Immature natural killer cell (primary cell): ENCODE results near the gene ALKBH3. TPM values are rescaled to one million over a fixed set of nuclear protein-coding genes. Genes with fewer than 3 reads are reported as not detected.

ENCODE experiments used
- DNase-seq, 3 donors: peaks; one replicate each; pipeline ENCODE4 v3.0.0; 2022; ENCODE audit warnings: mixed read lengths in 1 of 3
- H3K27ac Mint-ChIP-seq, 6 donors: one replicate each; pipeline ENCODE4 v1.8.0; 2020; ENCODE audit warnings: mixed read lengths in 6 of 6, mild to moderate bottlenecking in 5 of 6, inconsistent platforms in 4 of 6, moderate library complexity in 3 of 6
- H3K27me3 Mint-ChIP-seq, 3 donors: one replicate each; pipeline ENCODE4 v1.8.0; 2020 to 2021; ENCODE audit warnings: low read depth in 3 of 3, mild to moderate bottlenecking in 3 of 3, mixed read lengths in 3 of 3, moderate library complexity in 3 of 3, inconsistent platforms in 1 of 3
- H3K36me3 Mint-ChIP-seq, 3 donors: one replicate each; pipeline ENCODE4 v1.8.0; 2020; ENCODE audit warnings: mixed read lengths in 3 of 3, inconsistent platforms in 2 of 3, mild to moderate bottlenecking in 2 of 3
- H3K4me1 Mint-ChIP-seq, 2 donors: one replicate each; pipeline ENCODE4 v1.8.0; 2020; ENCODE audit warnings: inconsistent platforms in 2 of 2, mild to moderate bottlenecking in 2 of 2, mixed read lengths in 2 of 2, moderate library complexity in 1 of 2
- H3K4me3 Mint-ChIP-seq, 5 donors: one replicate each; pipeline ENCODE4 v1.8.0; 2020; ENCODE audit warnings: mild to moderate bottlenecking in 5 of 5, mixed read lengths in 5 of 5, inconsistent platforms in 3 of 5, moderate library complexity in 3 of 5
- H3K9me3 Mint-ChIP-seq, 6 donors: one replicate each; pipeline ENCODE4 v1.8.0; 2020; ENCODE audit warnings: mild to moderate bottlenecking in 6 of 6, mixed read lengths in 6 of 6, inconsistent platforms in 4 of 6, moderate library complexity in 3 of 6
- polyA plus RNA-seq, 3 donors: library from polyadenylated mRNA; unstranded; fragments of 300-500 nt; fragmentation: Illumina TruSeq; gene quantifications; one replicate each; pipeline ENCODE4 v1.2.3, GENCODE V29; 2021

ALKBH3 gene
- polyA plus RNA-seq, 3 donors from 2014 or later, result 40.0 to 89.3 (median 49.5) TPM

GRCh38 chr11:43955381-43956118 lies 74.9 kb downstream of the ALKBH3 start:
- H3K36me3 Mint-ChIP-seq, result no peaks in the 10 kb centered on the region
- H3K9me3 Mint-ChIP-seq, result peaks cover 0 to 2% (median 0%) of the 10 kb centered on the region in 6 donors
- H3K27ac Mint-ChIP-seq, result no peak overlapping the region
- H3K4me1 Mint-ChIP-seq, result no peaks in the 10 kb centered on the region
- no peak overlapping the region for H3K4me3 Mint-ChIP-seq
- DNase-seq, result no peak
- peaks cover 5 to 11% (median 10%) of the 10 kb centered on the region in 3 donors for H3K27me3 Mint-ChIP-seq

GRCh38 chr11:43957571-43957970 lies 76.9 kb downstream of the ALKBH3 start:
- H3K4me1 Mint-ChIP-seq, result no peaks in the 10 kb centered on the region
- no peaks in the 10 kb centered on the region for H3K36me3 Mint-ChIP-seq
- peaks cover 3 to 11% (median 8%) of the 10 kb centered on the region in 3 donors for H3K27me3 Mint-ChIP-seq
- no peak overlapping the region for H3K4me3 Mint-ChIP-seq
- no peak for DNase-seq
- H3K9me3 Mint-ChIP-seq, result peaks cover 0 to 2% (median 0%) of the 10 kb centered on the region in 6 donors
- no peak overlapping the region for H3K27ac Mint-ChIP-seq

GRCh38 chr11:43959321-43959995 lies 78.8 kb downstream of the ALKBH3 start:
- no peak overlapping the region for H3K27ac Mint-ChIP-seq
- H3K4me3 Mint-ChIP-seq, result no peak overlapping the region
- peaks cover 3 to 14% (median 11%) of the 10 kb centered on the region in 3 donors for H3K27me3 Mint-ChIP-seq

GRCh38 chr11:43962383-43963278 lies 82.0 kb downstream of the ALKBH3 start:
- Mint-ChIP-seq H3K4me3 (no peak overlapping the region), H3K27ac (no peak overlapping the region), H3K4me1 (no peaks in the 10 kb centered on the region), H3K36me3 (no peaks in the 10 kb centered on the region), H3K27me3 (peaks cover 0 to 16% (median 12%) of the 10 kb centered on the region in 3 donors), H3K9me3 (no peaks in the 10 kb centered on the region)
- no peak for DNase-seq

More at GRCh38 chr11:43959321-43959995, 78.8 kb downstream of the ALKBH3 start:
- Mint-ChIP-seq H3K9me3 (no peaks in the 10 kb centered on the region), H3K36me3 (no peaks in the 10 kb centered on the region), H3K4me1 (no peaks in the 10 kb centered on the region)
- no peak for DNase-seq

- no peak overlapping the region for H3K4me3 Mint-ChIP-seq
- no peak for DNase-seq
- H3K36me3 Mint-ChIP-seq, result no peaks in the 10 kb centered on the region
- H3K4me1 Mint-ChIP-seq, result no peaks in the 10 kb centered on the region
- no peaks in the 10 kb centered on the region for H3K9me3 Mint-ChIP-seq
- peaks cover under 1 to 18% (median 9%) of the 10 kb centered on the region in 3 donors for H3K27me3 Mint-ChIP-seq
- no peak overlapping the region for H3K27ac Mint-ChIP-seq
Measured at GRCh38 chr11:43963279-43963620, 82.6 kb downstream of the ALKBH3 start.

- Mint-ChIP-seq H3K27ac (no peak overlapping the region), H3K9me3 (no peaks in the 10 kb centered on the region), H3K27me3 (peaks cover 2 to 20% (median 12%) of the 10 kb centered on the region in 3 donors), H3K4me1 (no peaks in the 10 kb centered on the region), H3K36me3 (no peaks in the 10 kb centered on the region), H3K4me3 (no peak overlapping the region)
- DNase-seq, result no peak
Measured at GRCh38 chr11:43967661-43968060, 87.0 kb downstream of the ALKBH3 start.

GRCh38 chr11:43968719-43969118 lies 88.1 kb downstream of the ALKBH3 start:
- Mint-ChIP-seq H3K27ac (no peak overlapping the region), H3K4me1 (no peaks in the 10 kb centered on the region), H3K9me3 (peaks cover 0 to under 1% (median 0%) of the 10 kb centered on the region in 6 donors), H3K27me3 (peaks cover 2 to 12% (median 12%) of the 10 kb centered on the region in 3 donors), H3K36me3 (no peaks in the 10 kb centered on the region), H3K4me3 (no peak overlapping the region)
- DNase-seq, result no peak

- Mint-ChIP-seq H3K36me3 (peaks cover 0 to under 1% (median 0%) of the 10 kb centered on the region in 3 donors), H3K4me1 (no peaks in the 10 kb centered on the region), H3K9me3 (peaks cover 0 to 7% (median 3%) of the 10 kb centered on the region in 6 donors), H3K4me3 (no peak overlapping the region), H3K27me3 (peaks cover 2 to 12% (median 12%) of the 10 kb centered on the region in 3 donors), H3K27ac (no peak overlapping the region)
- no peak for DNase-seq
Measured at GRCh38 chr11:43969543-43969942, 88.9 kb downstream of the ALKBH3 start.

Other genes with a start within 250 kb of the ALKBH3 start
- 10 to 100 TPM; 22.0 to 32.4 (median 30.2) TPM for gene HSD17B12, start 200.1 kb upstream of the ALKBH3 start, polyA plus RNA-seq
- gene C11orf96, start 61.8 kb downstream of the ALKBH3 start, polyA plus RNA-seq, result not detected
- not detected for gene ACCSL, start 167.2 kb downstream of the ALKBH3 start, polyA plus RNA-seq
- 1 to 10 TPM; 1.8 to 4.8 (median 3.8) TPM for gene ACCS, start 185.4 kb downstream of the ALKBH3 start, polyA plus RNA-seq
- gene EXT2, start 214.8 kb downstream of the ALKBH3 start, polyA plus RNA-seq, result 10 to 100 TPM; 58.8 to 95.5 (median 59.5) TPM